Measurements from ENCODE around the gene CCDC171.
"Not testable (repeated sequence)": the region's sequence is repeated elsewhere in the genome, so short reads cannot be mapped to it uniquely, and the experiment has no call there.

The CCDC171 gene

GRCh38 chr9:15697446-15697851 lies 144.6 kb downstream of the CCDC171 start:
- no peak for DNase-seq (ENCODE audit: low read depth)

DNA sequence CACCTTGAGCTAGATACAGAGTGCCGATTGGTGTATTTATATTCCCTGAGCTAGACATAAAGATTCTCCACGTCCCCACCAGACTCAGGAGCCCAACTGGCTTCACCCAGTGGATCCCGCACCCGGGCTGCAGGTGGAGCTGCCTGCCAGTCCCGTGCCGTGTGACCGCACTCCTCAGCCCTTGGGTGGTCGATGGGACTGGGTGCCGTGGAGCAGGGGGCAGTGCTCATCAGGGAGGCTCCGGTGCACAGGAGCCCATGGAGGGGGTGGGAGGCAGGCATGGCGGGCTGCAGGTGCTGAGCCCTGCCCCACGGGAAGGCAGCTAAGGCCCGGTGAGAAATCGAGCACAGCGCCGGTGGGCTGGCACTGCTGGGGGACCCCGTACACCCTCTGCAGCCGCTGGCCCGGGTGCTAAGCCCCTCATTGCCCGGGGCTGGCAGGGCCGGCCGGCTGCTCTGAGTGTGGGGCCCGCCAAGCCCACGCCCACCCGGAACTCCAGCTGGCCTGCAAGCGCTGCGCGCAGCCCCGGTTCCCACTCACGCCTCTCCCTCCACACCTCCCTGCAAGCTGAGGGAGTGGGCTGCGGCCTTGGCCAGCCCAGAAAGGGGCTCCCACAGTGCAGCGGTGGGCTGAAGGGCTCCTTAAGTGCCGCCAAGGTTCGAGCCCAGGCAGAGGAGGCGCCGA lies 147.2 kb downstream of the CCDC171 start:
- not testable (repeated sequence) for DNase-seq (ENCODE audit: low read depth)

- DNase-seq (ENCODE audit: low read depth): no peak
These were observed 154.2 kb downstream of the CCDC171 start for GRCh38 chr9:15707000-15707399.

DNA sequence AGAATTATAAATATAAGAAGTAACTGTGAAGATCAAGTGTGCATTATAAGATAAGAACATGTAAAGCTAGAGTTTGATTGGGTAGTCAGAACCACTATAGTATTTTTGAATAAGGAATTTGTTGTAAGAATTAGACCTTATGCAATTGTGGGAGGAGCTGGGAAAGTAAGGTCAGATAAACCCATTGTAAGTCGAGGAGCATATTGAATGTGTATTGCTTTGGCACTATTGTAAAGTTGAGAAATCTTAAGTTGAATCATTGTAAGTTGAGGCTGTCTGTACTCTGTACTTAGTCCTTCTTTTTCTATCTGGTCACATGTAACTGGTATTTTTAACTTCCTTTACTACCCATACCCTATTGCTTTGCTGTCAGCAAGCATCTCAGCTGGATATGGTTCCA lies 158.7 kb downstream of the CCDC171 start:
- DNase-seq (ENCODE audit: low read depth): no peak

GRCh38 chr9:15711931-15712330 lies 159.1 kb downstream of the CCDC171 start:
- no peak for DNase-seq (ENCODE audit: low read depth)

GRCh38 chr9:15714746-15715145 lies 161.9 kb downstream of the CCDC171 start:
- no peak for DNase-seq (ENCODE audit: low read depth)

- DNase-seq (ENCODE audit: low read depth): no peak
These were observed 164.6 kb downstream of the CCDC171 start for GRCh38 chr9:15717290-15717967.

- DNase-seq (ENCODE audit: low read depth): no peak
These were observed 165.6 kb downstream of the CCDC171 start for GRCh38 chr9:15718423-15718822.

DNA sequence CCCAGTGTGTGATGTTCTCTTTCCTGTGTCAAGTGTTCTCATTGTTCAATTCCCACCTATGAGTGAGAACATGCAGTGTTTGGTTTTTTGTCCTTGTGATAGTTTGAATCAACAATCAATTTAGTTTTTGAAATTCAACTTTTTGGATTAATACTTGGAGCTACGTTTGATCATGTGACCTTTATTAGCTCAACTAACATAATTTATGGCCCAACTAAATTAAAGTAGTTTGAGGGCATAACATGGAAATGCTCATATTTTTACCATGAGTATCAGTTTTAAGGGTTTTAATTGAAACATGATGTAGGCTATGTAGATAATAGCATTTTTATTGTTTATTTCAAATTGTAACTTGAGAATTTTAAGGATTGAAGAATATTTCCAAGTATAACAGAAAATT lies 168.0 kb downstream of the CCDC171 start:
- DNase-seq (ENCODE audit: low read depth): no peak

DNA sequence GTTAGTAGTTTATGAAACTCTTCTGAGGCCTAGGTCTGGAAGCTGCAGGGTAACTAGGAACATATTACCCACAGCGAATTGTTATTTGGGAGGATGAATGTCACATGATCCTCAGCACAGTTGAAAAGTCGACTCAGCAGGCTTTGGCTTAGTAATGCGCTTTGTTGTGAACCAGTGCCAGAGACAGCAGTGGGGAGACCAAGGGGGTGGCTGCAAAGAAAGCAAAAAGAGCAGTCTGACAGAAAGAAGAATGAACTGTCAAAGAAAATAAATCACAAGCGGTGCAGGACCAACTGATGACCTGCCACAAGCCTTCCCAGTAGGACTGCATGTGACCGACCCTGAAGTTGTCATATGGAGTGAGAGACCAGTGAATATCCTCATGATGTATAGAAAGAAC lies 170.0 kb downstream of the CCDC171 start:
- DNase-seq (ENCODE audit: low read depth): no peak

DNA sequence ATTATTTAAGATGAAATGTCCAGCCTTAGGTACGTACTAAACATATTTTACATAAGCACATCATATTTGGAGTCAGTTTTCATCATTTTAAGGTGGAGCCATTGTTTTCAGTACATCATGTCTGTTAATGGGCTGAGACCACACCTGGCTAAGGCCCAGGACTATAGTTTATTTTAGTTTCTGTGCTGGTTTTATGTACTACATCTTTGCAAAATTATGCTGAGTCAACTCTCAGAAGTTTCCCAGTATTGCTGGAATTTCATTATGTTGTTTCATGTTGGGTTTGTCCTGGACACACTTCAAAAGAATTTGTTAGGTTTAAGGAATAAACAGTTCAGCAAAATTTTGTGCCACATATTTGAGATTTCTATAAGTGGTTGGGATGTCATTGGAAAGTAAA lies 171.2 kb downstream of the CCDC171 start:
- no peak for DNase-seq (ENCODE audit: low read depth)

GRCh38 chr9:15724612-15725011 lies 171.8 kb downstream of the CCDC171 start:
- no peak for DNase-seq (ENCODE audit: low read depth)

DNA sequence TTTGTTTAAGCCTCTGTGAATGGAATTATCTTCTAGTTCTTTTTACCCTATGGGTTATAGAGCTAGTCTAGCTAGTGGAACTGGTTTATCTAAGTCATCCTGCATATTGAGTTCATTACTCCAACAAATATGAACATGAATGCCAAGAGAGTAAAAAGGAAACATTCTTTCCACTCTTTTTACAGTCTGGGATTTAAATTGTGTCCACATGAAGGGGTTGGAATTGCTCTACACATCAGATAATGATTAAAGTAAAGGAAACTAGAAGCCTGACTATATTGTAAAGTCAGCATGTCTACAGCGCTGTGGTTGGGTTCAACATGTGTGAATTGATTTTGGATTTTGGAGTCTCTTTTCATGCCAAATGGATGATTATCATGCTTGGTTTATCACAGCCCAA lies 173.1 kb downstream of the CCDC171 start:
- DNase-seq (ENCODE audit: low read depth): no peak

DNA sequence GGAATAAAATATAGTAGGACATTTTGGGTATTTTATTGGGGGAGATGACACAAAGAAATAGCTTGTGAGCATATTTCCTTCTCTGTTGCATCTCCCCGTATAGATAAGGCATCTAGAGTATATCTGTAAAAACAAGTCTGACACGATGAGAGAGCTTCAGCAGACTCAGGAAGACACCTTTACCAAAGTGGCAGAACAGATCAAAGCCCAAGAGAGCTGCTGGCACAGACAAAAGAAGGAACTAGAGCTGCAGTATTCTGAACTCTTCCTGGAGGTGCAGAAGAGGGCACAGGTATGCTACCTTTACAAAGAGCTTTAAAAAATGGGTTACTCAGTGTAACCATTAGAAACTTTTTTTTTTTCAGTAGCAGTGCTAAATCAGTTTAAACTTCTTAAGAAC lies 176.7 kb downstream of the CCDC171 start:
- DNase-seq (ENCODE audit: low read depth): no peak

DNA sequence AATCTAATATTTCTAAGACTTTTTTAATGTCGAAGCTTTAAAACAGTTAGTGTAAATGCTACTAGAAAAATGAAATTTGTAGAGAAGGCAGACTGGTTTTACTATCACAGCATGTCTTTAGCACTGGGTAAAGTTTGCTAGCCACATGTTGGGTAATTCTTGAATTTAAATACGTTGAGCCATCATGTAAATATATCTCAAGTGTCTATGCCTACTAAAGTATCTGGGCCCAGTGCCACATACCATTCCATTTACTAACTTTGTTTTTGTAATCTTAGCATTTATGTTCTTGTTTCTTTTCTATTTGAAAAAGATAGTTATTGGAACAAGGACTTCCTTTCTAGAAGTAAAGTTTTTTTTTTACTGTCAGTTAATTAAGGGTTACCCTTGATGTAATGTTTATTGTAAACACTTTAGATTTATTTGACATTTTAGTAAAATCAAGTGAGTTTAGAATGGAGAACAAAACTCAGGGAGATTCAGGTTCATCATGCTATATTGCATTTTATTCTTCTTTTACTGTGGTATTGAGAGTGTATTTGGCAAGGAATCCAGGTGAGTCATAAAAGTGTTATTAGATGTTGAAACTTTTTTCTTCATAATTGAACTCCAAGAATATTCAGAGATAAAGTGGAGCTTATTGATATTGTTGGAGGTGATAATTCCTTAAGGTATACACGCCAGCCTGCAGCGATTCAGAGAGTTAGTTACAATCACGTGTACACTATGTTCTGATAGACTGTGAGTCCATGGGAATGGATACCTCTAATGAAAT lies 182.4 kb downstream of the CCDC171 start:
- no peak for DNase-seq (ENCODE audit: low read depth)

- no peak for DNase-seq (ENCODE audit: low read depth)
These were observed 183.7 kb downstream of the CCDC171 start for GRCh38 chr9:15736569-15736968.

DNA sequence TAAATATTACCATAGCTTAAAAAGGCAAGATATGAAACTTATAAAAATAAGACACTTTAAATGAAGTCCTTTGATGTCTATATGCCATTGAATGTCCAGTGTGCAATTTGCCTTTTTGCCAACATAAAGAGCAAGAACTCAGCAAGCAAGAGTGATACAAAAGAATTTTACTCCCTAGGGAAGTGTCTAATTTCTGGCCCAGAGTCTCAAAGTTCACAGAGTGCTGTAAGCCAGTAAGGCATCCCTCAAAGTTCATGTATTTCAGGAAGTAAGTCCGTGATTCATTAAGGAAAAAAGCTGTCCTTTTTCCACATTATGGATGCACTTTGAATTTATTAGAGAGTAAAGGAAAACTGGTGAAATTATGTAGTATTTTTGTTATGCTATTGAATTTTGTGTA lies 185.2 kb downstream of the CCDC171 start:
- DNase-seq (ENCODE audit: low read depth): no peak

- no peak for DNase-seq (ENCODE audit: low read depth)
These were observed 188.2 kb downstream of the CCDC171 start for GRCh38 chr9:15741015-15741414.

DNA sequence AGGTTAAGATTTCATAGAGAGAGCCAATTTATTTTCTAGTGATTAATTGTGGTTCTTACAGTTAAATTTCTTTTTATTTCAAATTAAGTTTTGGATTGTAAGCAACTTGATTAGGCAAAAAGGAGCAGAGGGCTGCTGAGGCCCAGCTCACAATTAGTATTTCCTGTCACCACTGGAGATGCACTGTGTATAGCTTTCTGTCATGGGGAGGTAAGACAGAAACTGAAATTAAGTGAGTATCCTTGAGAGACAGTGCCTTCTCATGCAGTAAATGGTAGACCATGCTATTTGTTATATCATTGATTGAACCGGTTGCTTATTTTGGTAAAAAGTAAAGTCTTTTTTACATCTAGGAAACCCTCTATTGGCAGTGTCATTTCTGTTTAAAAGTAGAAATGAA lies 190.7 kb downstream of the CCDC171 start:
- no peak for DNase-seq (ENCODE audit: low read depth)

- DNase-seq (ENCODE audit: low read depth): no peak
These were observed 191.4 kb downstream of the CCDC171 start for GRCh38 chr9:15744196-15744595.

DNA sequence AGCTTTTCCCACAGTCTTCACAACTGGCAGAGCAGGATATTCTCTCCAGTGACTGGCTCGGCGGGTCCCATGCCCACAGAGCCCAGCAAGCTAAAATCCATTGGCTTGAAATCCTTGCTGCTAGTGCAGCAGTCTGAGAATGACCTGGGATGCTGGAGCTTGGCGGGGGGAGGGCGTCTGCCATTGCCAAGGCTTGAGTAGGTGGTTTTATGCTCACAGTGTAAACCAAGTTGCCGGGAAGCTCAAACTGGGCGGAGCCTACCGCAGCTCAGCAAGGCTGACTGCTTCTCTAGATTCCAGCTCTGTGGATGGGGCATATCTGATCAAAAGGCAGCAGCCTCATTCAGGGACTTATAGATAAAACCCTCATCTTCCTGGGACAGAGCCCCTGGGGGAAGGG lies 194.1 kb downstream of the CCDC171 start:
- no peak for DNase-seq (ENCODE audit: low read depth)

GRCh38 chr9:15755660-15756059 lies 202.8 kb downstream of the CCDC171 start:
- no peak for DNase-seq (ENCODE audit: low read depth)

GRCh38 chr9:15761551-15761950 lies 208.7 kb downstream of the CCDC171 start:
- no peak for DNase-seq (ENCODE audit: low read depth)

All from stimulated activated CD8-positive, alpha-beta memory T cell treated with anti-CD3 and anti-CD28 coated beads, Interleukin-12 subunit alpha, Interleukin-12 subunit beta, amount 100 ng/mL, for 4 hours (primary cell).